OCI-M1 (cell line): Measurements from ENCODE around the gene TRPM6.

Experiments
- DNase-seq: peaks from one replicate; lab custom pipeline; 2025; lab: John Stamatoyannopoulos, UW

The TRPM6 gene

DNA sequence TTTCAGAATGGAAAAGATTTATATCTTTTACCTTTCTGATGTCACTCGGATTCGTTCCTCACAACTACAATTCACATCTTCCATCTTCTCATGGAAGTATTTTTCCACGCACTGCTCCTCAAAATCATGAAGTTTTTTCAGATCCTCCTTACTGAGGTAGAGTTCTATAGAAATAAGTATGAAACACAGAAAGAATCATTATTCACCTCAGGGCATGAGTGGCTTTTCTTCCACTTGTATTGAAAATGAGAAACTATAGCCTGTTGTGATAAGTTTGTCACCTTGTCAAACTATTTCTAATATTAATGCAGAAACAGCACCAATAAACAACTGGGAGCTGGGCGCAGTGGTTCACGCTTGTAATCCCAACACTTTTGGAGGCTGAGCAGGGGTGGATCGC, 116.0 kb downstream of the TRPM6 start:
- DNase-seq = no peak

DNA sequence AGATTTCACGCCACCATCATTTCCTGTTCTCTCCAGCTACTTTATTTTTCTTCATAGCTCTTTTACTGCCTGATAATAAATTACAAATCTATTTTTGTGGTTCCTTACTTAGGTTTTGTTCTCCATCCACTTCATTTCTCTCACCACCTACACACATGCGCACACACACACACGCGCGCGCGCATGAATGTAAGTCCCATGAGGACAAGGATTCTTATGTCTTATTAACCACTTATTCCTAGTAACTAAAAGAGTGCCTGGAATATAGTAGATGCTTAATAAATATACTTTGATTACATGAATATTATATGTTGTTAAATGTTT, 116.5 kb downstream of the TRPM6 start:
- DNase-seq = no peak

DNA sequence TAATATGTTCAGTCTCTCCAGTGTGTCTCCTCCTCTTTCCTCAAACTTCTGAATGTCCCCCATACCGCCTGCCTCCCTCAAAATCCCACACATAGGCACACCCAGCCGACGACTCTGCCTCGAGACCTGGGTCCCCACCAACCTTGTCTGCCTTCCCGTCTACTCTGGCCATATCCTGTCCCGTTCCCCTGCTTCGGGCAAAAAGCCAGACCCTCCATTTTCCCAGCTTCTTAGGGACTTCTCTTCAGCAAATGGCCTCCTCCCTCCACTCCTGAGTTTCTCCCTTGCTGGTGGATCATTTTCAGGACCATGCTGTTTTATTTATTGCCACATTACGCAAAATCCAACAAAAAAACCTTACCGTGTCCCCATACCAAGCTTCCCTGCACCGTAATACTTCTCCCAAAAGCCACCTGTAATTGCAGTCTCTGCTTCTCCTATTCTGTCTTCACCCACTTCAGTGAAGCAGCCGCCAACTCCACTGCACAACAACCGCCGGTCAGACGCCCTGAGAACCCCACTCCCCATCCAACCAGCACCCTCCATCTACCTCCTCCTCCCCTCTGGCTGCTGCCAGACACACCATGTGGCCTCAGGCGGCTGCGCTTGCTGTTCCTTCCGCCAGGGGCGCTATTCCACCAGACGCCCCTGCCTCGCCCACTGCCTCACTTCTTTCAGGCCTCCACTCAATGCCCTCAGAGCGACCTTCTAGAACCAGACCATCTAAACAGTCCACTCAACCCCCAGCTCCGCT, 117.0 kb downstream of the TRPM6 start:
- DNase-seq = peak; percentile 78

DNA sequence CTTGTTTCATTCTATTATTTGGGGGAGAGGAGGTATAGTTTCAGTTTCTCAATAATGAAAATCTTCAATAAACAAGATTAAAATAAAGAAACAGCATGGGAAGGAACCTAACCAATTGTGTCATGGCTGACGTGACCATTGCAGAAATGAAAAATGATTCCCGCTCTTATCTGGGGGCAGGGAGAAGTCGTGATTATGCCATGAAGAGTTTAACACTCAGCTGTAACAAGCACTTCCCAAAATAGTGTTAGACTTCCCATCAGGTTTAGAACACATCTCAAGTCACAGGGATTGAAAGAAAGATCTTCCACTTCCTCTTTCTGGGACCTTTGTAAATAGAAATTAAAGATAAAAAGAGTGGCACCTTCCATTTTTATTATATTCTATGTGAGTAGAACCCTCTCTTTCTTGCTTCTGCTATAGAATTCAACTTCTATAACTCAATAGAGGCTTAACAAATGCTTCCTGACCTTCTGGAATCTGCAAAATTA, 122.2 kb downstream of the TRPM6 start:
- DNase-seq = peak; percentile 37

DNA sequence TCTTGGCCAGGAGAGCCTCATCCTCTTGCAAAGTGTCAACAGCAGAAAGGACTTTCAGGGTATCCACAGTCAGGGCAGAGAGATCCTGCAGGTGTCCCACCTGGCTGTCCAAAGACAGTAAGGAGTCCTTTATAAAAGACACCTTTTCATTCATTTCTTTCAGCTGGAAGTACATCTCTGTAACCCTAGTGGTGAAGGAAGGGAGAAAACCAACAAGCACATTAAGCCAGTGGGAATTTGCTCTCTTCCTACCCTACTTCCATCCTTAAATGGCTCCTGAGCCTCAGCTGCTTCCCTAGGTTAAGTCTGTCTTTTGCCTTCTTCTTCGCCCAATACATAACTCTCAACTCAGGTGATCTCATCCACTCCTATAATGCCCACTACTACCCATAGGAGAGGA, 124.8 kb downstream of the TRPM6 start:
- no peak for DNase-seq

DNA sequence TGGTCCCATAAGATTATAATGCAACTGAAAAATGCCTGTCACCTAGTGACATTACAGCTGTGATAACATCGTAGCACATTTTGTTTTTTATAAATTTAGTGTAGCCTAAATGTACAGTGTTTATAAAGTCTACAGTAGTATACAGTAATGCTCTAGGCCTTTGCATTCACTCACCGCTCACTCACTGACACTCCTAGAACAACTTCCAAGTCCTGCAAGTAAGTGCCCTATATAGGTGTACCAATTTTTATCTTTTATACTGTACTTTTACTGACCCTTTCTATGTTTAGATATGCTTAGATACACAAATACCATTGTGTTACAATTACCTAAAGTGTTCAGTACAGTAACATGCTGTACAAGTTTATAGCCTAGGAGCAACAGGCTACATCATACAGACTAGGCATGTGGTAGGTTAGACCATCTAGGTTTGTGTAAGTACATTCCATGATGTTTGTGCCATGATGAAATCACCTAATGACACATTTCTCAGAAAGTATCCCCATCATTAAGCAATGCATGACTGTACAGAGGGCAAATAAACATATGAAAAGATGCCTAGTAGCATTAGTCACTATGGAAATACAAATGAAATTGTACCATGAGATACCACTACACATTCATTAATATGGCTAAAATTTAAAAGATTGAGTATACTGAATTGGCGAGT, 127.6 kb downstream of the TRPM6 start:
- DNase-seq = no peak

DNA sequence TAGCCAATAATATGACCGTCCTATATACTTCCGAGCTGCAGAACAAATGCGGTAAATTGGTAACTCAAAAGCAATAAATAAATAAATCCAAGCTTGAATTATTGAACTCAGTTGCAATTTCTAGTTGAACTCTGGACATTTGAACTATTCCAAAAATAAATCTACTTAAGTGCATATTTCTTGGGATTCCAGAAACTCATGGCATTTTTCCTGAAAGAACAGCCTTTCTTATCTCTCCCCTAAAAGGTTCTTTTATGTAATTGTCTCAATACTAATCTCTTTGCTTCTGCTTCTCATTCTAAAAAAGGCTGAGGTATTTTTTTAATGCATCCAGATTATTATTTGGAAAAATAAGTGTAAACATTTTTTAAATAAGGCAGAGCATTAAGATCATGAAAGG, 131.7 kb downstream of the TRPM6 start:
- no peak for DNase-seq

DNA sequence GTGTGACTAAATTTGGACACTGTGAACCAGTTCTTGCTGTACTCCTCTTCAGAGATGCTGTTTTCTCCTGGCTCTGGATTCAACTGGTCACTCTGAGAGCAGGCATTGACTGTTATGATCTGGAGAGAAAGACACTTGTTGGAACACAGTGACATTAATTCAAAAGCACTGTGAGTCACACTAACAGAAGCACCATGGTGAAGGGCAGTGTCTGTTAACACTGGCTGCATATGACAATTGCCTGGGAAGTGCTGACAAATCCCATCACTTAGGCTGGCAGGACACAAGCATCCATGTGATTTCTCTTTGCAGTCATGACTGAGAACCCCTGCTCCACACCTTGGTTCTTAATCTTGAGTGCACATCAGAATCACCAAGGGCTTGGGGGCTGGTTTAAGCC, 132.4 kb downstream of the TRPM6 start:
- DNase-seq = no peak

DNA sequence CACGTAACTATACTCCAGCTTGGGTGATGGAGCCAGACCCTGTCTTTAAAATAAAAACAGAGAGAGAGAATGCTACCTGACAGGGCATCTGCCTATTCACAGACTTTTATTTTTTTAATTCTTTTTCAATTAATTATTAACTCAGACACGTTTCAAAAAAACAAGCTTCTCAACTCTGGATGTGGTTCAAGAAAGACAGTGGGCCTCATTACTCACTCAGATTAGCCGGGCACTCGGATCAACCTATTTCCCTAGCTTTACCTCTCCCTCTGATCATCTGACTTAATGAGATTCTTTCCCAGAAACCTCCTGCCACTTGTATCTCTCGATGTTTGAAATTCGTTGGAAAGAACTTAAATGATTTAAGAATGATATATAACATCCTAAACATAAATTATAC, 134.1 kb downstream of the TRPM6 start:
- no peak for DNase-seq

DNA sequence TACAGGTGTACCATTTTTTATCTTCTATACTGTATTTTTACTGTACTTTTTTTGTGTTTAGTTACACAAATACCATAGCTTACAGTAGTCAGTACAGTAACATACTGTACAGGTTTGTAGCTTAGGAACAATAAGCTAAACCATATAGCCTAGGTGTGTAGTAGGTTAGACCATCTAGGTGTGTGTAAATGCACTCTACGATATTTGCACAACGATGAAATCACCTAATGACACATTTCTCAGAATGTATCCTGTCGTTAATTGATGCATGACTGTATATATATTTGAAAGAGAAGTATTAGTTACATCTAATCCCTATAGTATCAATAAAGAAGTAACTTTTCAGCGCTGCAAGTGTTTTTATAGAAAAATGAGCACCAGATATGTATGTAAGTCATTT, 138.8 kb downstream of the TRPM6 start:
- no peak for DNase-seq

DNA sequence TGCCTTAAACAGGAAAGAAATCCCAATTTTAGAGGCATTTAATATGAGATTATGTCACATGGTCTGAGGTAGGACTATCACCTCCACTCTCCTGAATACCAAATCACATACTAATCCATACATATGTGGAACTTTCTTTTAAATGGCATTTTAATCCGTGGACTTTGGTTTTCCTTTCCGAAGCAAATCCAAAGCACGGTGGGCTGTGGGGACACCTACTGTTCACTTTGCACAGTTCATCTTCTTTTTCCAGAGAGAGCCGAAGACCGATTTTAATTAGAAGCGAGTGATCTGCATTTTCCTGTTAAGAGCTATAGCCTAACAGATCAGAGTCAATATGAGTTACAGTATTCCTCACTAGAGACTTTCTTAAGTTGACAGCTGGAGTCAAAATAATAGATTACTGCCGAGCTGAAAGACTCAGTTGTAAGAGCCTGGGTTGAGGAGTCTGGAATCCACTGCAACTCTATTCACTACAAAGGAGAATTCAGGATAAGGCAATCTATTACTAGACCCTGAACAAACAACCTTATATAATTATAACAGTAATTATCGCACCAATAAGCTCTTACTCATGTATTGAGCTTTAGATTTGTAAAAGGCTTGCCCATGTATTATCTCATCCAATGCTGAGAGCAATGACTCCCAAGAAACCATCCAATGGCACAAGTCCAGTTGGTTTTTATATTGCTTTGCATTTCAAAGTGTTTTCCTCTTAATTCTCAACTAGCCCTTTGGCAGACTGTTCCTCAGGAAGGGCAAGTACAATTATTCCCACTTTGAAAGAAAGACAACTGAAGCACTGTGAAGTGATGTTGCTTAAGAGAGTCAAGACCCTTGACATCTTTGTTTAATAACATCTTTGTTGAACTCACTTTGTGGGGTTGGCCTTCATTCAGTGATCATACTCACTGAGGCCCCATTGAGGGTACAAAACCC, 144.7 kb downstream of the TRPM6 start:
- peak; percentile 63 for DNase-seq

DNA sequence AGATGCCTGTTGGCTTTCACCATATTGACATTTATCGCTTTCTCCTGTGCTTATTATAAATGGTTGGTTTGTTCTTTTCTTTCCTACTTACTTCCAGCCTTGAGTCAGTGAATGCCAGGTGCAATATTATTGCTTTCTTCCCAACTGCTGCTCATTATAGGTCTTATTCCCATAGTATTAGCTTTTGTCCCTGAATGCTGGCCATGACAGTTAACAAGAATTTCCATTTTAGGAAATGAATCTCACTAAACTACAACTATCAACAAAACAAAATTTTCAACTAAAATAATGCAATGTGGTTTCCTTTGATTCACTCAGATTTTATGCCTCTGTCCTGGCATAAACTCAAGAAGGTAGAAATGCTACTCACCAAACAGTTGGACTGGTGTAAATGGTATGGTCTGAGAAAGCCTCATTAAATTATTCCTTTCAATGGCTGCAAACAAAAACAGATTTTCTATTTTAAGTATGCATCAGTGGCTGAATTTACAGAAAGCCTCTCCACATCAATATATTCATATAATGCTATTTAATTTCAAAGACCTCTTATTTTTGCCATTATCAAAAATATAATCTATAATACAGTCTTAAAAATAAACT, 145.4 kb downstream of the TRPM6 start:
- no peak for DNase-seq

DNA sequence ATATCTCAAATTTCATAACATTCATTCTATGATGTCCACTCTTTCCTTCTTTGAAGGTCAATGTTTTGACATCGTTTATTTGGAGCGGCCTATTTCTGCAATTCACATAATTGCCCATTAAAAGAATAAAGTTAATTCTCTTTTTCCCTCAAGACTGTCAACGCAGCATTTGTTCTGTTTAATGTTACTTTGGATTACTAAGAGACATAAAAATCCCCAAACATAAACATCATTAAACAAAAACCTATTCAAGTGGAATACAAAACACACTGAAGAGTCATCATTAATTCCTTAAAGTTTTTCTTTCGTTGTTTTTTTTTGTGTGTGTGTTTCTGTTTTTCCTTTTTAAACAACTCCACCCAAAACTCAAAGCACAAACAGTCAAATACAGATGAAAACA, 151.1 kb downstream of the TRPM6 start:
- DNase-seq = no peak

DNA sequence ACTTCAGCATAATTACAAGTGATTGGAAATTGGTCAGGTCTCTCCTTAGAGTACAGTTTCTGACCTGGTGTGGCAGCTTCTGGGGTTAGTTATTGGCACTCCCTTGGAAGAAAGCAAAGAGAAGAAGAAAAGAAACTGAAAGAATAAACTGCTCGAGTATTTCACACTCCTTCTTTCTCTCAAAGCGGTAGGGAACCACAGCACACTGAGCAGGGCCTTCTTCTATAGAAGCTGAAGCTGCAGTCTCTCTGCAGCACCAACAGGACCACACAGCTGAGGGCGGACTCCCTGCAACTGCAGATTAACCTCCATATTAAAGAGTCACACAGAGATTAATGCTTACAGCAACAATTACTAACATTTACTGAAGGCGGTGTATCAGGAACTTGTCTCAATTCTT, 152.0 kb downstream of the TRPM6 start:
- DNase-seq = no peak

DNA sequence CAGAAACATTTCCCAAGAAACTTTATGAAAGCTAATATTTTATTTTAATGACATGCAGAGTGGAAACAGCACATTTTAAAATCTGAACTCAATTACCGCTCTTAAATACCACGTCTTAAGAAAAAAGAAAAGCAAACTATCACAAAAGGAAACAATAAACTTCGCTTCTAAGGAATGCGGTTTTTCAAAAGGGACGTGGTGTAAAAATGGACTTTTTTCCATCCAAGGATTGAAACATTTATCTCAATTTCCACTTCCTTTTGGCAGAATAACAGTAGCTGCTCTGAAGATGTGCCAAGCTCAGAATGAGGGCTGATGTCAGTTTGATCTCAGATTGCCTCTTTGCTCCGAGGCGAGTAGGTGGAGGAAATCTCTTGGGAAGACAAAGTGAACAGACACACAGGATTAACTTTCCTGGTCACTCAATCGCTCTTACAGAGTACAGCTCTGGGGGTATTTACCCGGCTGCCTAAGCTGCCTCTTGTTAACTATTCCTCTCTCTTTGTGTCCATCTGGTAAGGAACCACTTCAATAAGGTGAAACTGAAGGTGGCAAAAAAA, 158.5 kb downstream of the TRPM6 start:
- no peak for DNase-seq

DNA sequence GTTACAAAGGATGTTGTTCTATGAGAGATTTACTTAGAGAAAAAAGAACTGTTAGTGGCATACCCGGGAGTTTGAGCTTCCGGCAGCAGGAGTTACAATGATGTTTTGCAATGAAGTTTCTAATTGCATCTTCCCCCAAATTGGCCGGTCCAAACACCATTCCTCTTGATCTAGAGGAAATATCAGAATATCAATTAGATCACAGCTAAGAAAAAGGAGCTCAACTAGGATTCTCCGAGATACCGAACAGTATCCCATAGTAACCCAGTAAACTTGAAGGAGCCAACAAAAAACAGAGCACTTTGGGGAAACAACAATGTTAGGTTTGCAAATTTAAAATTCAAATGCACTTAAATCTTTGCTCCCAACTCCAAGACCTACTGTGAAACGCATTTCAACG, 159.5 kb downstream of the TRPM6 start:
- no peak for DNase-seq

DNA sequence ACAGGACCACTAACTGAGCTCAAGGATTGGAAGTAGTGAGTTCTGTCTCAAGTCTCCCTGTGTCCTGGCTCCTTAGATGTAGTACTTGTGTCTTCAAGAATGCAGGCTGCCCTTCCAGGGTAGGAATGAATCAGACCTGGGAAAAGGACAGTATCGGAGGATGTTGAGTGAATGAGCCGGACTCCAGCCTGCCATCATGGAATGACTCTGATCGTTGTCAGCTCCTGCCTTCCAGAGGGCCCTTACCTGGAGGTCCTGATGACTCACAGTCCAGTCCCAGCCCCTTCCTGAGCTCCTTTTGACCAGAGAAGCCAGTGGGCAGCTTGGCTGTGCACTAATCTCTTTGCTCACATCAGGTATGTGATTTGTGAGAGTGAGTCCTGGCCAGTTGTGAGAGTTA, 161.1 kb downstream of the TRPM6 start:
- no peak for DNase-seq

DNA sequence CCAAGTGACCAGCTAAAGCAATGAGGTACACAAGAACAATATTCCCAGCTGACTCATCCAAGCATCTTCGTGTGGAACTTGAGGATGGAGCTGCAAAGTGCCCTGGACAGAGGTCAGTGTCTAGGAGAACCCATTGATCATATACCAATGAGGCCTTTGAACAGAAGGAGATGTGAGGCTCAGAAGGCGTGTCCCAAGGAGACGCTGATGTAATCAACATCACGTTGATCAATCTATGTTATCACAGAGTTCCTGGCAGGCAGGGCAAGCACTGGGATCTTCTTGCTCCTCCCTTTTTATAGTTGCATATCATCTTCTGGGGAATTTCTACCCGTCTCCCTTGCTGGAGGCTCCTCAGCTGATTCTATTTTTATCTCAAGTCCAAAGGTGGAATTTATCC, 163.4 kb downstream of the TRPM6 start:
- no peak for DNase-seq

DNA sequence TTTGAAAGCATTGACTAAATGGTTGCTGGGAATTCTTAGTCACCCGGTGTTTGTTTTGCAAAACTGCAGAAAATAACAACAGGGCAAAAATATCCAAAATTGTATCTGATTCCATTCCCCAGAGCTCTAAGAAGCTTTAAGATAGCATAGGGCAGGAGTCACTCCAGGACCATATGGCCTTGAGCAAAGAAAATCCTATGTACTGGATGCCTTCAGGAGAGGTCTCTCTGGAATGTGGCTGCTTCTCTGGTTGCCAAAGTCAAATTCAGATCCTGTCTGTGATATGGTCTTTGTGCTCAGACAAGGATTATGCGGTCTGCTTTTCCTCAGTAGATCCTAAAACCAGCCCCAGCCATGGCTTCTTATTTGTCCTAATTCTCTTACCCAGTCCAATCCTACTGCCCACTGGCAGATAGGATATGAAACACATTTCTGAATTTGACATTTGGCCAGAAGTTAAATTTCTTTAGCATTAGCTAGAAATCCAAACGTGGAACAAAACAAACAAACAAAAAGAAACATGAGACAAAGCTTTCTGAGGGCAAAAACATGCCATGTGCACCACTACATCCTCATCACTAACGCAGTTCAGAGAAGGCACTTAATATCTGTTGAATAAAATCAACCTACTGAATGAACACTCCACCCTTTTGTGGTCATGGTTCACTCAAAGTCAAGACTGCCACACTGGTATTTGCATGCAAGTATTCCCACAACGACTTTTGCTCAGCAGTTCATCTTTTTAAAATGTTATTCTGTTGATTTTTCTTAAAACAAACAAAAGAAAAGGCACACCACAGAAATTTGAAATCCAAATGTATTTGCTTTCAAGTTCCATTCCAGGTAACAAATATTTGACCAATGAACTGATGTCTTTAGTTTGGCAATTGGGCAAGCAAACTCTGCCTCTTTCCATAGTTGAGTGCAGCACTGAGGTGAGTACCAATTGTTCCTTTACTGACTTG, 165.7 kb downstream of the TRPM6 start:
- no peak for DNase-seq

DNA sequence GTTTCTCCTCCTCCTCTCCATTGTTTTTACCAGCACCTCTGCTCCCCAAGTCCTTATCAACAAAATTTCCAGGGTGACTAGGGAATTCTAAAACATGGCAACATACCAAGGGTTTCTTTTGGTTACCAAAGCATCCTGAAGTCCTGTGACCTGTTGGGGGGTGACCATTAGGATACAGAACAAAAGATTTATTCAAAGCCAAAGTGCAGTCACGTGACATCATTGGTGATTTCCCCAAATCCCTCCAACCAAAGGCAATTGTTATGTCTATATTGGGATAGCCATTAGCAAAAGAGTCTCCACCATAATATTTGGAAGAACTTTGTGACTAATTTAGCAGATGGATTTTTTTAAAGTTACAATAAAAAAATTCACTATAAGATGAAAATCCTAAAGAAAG, 168.4 kb downstream of the TRPM6 start:
- DNase-seq = no peak

DNA sequence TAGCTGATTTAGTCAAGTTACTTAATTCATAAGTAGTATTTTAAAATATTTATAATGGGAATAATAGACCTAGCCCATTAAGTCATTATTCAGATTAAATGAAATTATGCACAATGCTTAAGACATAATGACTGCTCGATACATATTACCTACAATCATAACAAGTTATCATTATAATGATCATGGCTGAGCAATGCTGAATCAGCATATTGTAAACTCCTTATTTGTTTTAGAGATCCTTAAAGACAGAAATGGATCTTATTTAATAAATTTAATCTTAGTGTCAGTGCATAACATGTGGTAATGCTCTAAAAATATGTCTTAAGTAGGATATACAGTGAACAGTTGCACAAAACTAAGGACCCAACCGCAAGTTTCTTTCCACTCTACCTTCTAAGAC, 169.0 kb downstream of the TRPM6 start:
- DNase-seq = no peak
